ENCODE results near the gene RBM4B.

- no peak for TF ChIP-seq CTCF (IDR thresholded peaks at IDR 0.05; ENCODE audit: low read length)
- TF ChIP-seq EZH2 (optimal IDR thresholded peaks at IDR 0.05; ENCODE audit: low read depth, low read length), result no peak
Observed at GRCh38 chr11:66680966-66681645, 3.4 kb upstream of the RBM4B start.
